ENCODE data around the gene GAB2. TPM values are rescaled to one million over a fixed set of nuclear protein-coding genes. Genes with fewer than 3 reads are reported as not detected.

The GAB2 gene
- polyA plus RNA-seq, 2 of the 4 experiments (the other 2 are of a cell fraction) = 2.8 to 4.7 TPM

DNA sequence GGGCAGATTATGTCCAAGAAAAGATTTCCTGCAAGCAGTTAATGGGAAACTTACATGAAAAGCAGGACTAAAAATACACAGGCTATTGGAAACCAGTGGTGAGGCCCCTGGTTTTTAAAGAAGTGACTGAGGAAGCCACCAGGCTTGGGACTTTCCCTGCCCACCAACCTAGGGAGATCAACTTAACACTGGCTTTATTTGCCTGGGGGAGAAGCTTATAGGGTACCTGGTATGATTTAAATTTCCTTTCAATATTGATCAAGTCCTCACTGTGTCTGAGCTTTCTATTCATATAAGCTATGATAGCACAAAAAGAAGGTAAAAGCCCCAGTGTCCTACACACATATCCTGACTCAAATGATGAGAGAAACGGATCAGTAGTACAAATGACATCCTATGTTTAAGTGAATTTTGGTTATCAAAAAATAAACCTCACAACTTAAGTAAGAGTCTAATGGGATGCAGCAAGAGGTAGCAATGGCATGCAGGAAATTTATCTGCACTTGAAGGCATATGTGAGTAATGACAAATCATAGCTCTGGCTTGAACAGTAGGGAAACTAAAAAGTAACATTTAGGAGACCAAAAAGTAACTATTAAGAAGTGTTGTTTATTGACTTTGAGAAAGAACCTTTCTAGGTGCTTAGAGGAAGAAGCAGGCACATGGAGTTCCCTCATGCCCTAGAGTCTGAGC is 85.3 kb downstream of the GAB2 start:
- no peak overlapping the region for H3K4me3 ChIP-seq
- H3K4me1 ChIP-seq = no peaks in the 10 kb centered on the region
- DNase-seq (ENCODE audit: low read depth in 1 of 2, low spot score in 1 of 2) = no peak
- TF ChIP-seq BCL3 (IDR thresholded peaks at IDR 0.05) = no peak
- TF ChIP-seq, protein P1, sequence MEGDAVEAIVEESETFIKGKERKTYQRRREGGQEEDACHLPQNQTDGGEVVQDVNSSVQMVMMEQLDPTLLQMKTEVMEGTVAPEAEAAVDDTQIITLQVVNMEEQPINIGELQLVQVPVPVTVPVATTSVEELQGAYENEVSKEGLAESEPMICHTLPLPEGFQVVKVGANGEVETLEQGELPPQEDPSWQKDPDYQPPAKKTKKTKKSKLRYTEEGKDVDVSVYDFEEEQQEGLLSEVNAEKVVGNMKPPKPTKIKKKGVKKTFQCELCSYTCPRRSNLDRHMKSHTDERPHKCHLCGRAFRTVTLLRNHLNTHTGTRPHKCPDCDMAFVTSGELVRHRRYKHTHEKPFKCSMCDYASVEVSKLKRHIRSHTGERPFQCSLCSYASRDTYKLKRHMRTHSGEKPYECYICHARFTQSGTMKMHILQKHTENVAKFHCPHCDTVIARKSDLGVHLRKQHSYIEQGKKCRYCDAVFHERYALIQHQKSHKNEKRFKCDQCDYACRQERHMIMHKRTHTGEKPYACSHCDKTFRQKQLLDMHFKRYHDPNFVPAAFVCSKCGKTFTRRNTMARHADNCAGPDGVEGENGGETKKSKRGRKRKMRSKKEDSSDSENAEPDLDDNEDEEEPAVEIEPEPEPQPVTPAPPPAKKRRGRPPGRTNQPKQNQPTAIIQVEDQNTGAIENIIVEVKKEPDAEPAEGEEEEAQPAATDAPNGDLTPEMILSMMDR (IDR thresholded peaks at IDR 0.05) = no peak
- no peak for TF ChIP-seq EP300 (IDR thresholded peaks at IDR 0.05)
- TF ChIP-seq HOXB13 (CRISPR knock-in tag; IDR thresholded peaks at IDR 0.05; ENCODE audit: low read depth) = no peak
- TF ChIP-seq PHF8 (IDR thresholded peaks at IDR 0.05; ENCODE audit: borderline replicate concordance, low read depth) = no peak
- no peak for TF ChIP-seq ELK1 (IDR thresholded peaks at IDR 0.05; ENCODE audit: low read depth, low read length)
- no peak for TF ChIP-seq HES2 (IDR thresholded peaks at IDR 0.05)
- no peak for TF ChIP-seq MAFK (IDR thresholded peaks at IDR 0.05; ENCODE audit: partially characterized antibody)
- no peak for TF ChIP-seq MAX (IDR thresholded peaks at IDR 0.05)
- no peak for TF ChIP-seq ZNF302 (CRISPR knock-in tag; IDR thresholded peaks at IDR 0.05)
- TF ChIP-seq NFE2L2 (conservative IDR thresholded peaks at IDR 0.05; ENCODE audit: low read length) = no peak
- no peak overlapping the region for H3K27ac ChIP-seq
- H3K4me2 ChIP-seq = no peak overlapping the region
- ChIA-PET POLR2A (no interaction called here), CTCF (interaction anchor here (0.5 to 0.9 kb wide), 3 partner anchors 10 to 232 kb away, joined by 3 to 4 read pairs (median 3); no protein-coding TSS in a partner anchor)
- FAIRE-seq = no peak
- WGBS (ENCODE audit: missing lambda C conversion rate) = 22% methylated on average over 1 of the region's 1 CpG
- no peak for ATAC-seq
- H3K9me3 ChIP-seq = peaks cover 4% of the 10 kb centered on the region; the same call in 1 of the 3 replicates

DNA sequence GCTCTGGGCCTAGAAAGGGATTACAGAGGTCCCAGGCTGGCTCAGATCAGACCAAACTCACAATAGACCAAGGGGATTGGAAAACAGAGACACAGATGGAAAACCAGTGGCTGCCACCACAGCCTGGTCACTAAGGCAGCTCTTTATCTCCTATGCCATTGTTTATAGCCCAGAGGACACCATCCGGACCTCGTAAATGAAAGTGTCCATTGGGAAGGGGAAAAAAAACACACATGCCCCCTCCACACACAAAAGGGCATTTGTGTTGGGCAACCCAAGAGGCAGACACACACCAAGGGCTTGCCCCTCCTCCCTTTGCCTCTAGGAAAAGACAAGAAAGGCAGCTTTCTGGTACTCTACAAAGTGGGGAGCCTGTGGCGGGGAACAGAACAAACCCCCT is 85.9 kb downstream of the GAB2 start:
- peaks cover 4% of the 10 kb centered on the region; the same call in 1 of the 3 replicates for H3K9me3 ChIP-seq
- CTCF ChIA-PET = interaction anchor here (0.5 to 0.9 kb wide), 3 partner anchors 9 to 233 kb away, joined by 3 to 4 read pairs (median 3); no protein-coding TSS in a partner anchor
- no peak overlapping the region for H3K4me3 ChIP-seq
- no peak for ATAC-seq
- H3K4me2 ChIP-seq = no peak overlapping the region
- DNase-seq (ENCODE audit: low read depth in 1 of 2, low spot score in 1 of 2) = no peak
- H3K27ac ChIP-seq = no peak overlapping the region
- POLR2A ChIA-PET = no interaction called here
- WGBS (ENCODE audit: missing lambda C conversion rate) = 88% methylated on average over 3 of the region's 3 CpGs
- FAIRE-seq = no peak
- no peak for TF ChIP-seq MAZ (IDR thresholded peaks at IDR 0.05; ENCODE audit: borderline replicate concordance, low read depth, low read length)
- no peak for TF ChIP-seq ZC3H11A (IDR thresholded peaks at IDR 0.05)
- no peaks in the 10 kb centered on the region for H3K4me1 ChIP-seq

- POLR2A ChIA-PET = interaction anchor here (0.7 kb wide), 1 partner anchor 252 kb away, joined by 4 read pairs; no protein-coding TSS in a partner anchor
- H3K4me3 ChIP-seq = no peak overlapping the region
- TF ChIP-seq HES2 (IDR thresholded peaks at IDR 0.05) = no peak
- no peak for TF ChIP-seq CBX8 (IDR thresholded peaks at IDR 0.05)
- no peak for TF ChIP-seq HEYL (CRISPR knock-in tag; IDR thresholded peaks at IDR 0.05)
- TF ChIP-seq RARB (CRISPR knock-in tag; IDR thresholded peaks at IDR 0.05) = no peak
- no peak for TF ChIP-seq EHMT2 (IDR thresholded peaks at IDR 0.05; ENCODE audit: low read depth)
- no peak for TF ChIP-seq ESRRA (IDR thresholded peaks at IDR 0.05; ENCODE audit: borderline replicate concordance, low read length)
- H3K4me1 ChIP-seq = no peaks in the 10 kb centered on the region
- no peak overlapping the region for H3K27ac ChIP-seq
- no peak overlapping the region for H3K4me2 ChIP-seq
- CTCF ChIA-PET = interaction anchor here (0.7 kb wide), 1 partner anchor 68 kb away, joined by 3 read pairs; no protein-coding TSS in a partner anchor
- no peak for ATAC-seq
- no peak for DNase-seq (ENCODE audit: low read depth in 1 of 2, low spot score in 1 of 2)
- H3K9me3 ChIP-seq = peaks cover 1% of the 10 kb centered on the region; the same call in 1 of the 3 replicates
- 79% methylated on average over 3 of the region's 3 CpGs for WGBS (ENCODE audit: missing lambda C conversion rate)
- no peak for FAIRE-seq
Measured at GRCh38 chr11:78330361-78330760, 87.3 kb downstream of the GAB2 start.
